G401 (cell line): ENCODE measurements around the gene STMND1. TPM values are rescaled to one million over a fixed set of nuclear protein-coding genes. Genes with fewer than 3 reads are reported as not detected.

ENCODE experiments used
- DNase-seq: peaks from one replicate; pipeline ENCODE4 v3.0.0-alpha.2; 2015; ENCODE audit warnings: low spot score
- in situ Hi-C: cut with HindIII; loops from 2 replicates; pipeline ENCODE4 v1.10.0; 2016; ENCODE audit warnings: low sequenced_read_pairs, mixed read lengths
- total RNA-seq: library from RNA; depleted of rRNA; stranded (reverse); fragments of >200 nt; shearing (Covaris generic); gene quantifications from 2 replicates; pipeline ENCODE4 v1.2.3, GENCODE V29; 2014

The STMND1 gene
- total RNA-seq, 1 experiment from 2014 or later: not detected

GRCh38 chr6:17096096-17096495, 5.8 kb upstream of the STMND1 start:
- in situ Hi-C loops: no loop called here
- DNase-seq: no peak

DNA sequence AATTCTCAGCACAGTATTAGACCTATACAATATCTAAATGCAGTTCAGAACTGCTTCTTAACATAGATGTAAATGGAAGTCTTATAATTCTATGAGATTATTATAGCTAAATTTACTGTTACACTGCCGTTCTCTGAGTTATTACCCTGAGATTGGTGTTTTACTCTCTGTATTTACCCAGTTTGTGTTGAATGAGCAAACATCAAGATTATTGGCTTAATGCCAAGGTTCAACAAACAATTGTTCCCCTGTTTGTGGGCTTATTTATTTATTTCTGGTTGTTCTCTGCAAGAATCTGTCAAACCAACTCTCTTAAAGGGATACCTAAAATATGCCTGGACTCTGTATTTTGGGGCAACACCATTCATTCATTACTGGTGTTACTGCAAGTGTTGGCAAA, 5.2 kb upstream of the STMND1 start:
- in situ Hi-C loops: no loop called here

GRCh38 chr6:17097982-17098381, 3.9 kb upstream of the STMND1 start:
- DNase-seq: no peak
- in situ Hi-C loops: no loop called here

More for the DNA sequence above, 5.2 kb upstream of the STMND1 start:
- peak; percentile 2 for DNase-seq

- in situ Hi-C loops: no loop called here
- DNase-seq: no peak
These were observed 3.3 kb upstream of the STMND1 start for GRCh38 chr6:17098538-17098937.

DNA sequence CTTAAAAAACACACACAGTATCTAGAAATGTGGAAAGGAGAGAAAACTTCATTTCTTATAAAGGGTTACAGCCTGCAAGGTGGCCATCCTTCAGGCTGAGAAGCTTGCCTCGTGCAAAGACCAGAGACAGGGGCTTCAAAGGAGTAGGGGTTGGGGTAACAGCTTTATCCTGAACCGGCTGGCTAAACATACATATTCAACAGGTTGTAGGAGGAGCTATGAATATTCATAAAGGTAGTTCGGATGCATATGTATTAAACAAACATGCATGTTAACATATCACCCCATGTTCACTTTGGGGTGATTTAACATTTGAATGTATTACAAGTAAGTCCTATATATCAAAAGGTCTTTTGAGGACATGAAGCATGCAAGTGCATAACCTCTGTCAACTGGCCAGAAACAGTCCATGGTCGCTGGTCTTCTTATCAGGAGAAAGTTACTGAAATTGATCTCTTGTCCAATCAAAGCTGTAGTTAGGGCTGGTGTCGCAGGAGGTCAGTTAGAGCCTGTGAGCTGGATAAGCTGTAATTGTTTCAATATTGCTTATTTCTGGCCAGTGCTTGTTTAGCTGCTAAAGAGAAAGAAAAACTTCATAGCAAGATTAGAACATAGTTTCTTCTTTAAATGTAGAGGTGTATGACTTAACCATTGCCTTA, 2.3 kb upstream of the STMND1 start:
- in situ Hi-C loops: no loop called here
- DNase-seq: no peak

GRCh38 chr6:17100806-17101205, 1.0 kb upstream of the STMND1 start:
- no peak for DNase-seq
- in situ Hi-C loops: no loop called here

- in situ Hi-C loops: no loop called here
- no peak for DNase-seq
These were observed 514 bp downstream of the STMND1 start for GRCh38 chr6:17102258-17102870.

DNA sequence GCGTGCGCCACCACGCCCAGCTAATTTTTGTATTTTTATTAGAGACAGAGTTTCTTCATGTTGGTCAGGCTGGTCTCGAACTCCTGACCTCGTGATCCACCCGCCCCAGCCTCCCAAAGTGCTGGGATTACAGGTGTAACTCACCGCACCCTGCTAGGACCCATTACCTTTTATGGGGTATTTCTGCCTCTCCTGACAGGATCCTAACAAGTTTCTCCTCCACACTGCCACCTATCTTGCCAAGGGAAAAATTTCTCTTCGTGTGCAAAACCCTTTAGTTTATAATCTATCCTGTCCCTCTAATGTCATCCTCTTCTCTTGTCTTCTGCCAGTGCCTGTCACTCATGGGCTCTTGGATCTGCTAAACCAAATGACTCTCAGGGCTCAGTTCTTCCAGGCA, 1.9 kb downstream of the STMND1 start:
- no peak for DNase-seq
- in situ Hi-C loops: no loop called here

GRCh38 chr6:17107863-17108262, 6.0 kb downstream of the STMND1 start:
- in situ Hi-C loops: no loop called here

GRCh38 chr6:17115251-17116116, 13.6 kb downstream of the STMND1 start:
- no peak for DNase-seq
- in situ Hi-C loops: no loop called here

More at GRCh38 chr6:17107863-17108262, 6.0 kb downstream of the STMND1 start:
- no peak for DNase-seq

DNA sequence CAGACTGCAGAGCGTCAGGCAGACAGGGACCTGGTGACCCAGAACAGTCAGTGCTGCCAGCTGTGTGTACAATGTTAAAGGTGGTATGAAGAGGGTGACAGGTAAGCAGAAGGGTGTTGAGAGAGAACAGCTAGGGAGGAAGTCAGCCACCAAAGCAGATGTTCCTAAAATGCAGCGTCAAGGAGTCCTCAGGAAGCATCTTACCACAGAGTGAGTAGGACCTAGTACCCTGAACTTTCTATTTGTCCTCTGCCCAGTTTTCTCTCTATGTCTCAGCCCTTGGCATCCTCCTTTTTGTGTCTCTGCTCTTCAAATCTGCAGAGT, 14.2 kb downstream of the STMND1 start:
- no peak for DNase-seq
- in situ Hi-C loops: no loop called here

- no peak for DNase-seq
- in situ Hi-C loops: no loop called here
These were observed 18.2 kb downstream of the STMND1 start for GRCh38 chr6:17120019-17120418.

GRCh38 chr6:17125407-17125806, 23.6 kb downstream of the STMND1 start:
- DNase-seq: no peak
- in situ Hi-C loops: no loop called here

DNA sequence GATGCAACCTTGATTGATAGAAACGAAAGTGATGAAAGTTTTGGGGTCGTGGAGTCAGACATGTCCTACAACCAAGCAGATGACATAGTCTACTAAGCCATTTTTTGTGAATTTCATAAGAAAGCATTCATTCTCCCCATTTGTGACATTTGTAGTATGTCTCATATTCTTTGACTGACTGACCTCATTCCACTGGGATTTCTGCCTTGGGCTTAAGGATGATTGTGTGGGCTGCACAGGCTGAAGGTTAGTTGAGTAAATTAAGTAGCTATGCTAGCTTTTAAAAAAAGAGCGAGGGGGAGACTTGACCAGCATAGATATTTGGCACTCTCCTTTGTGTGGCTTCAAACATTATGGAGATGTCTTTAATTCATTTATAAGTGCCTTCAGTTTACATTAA, 28.9 kb downstream of the STMND1 start:
- in situ Hi-C loops: no loop called here
- DNase-seq: no peak

DNA sequence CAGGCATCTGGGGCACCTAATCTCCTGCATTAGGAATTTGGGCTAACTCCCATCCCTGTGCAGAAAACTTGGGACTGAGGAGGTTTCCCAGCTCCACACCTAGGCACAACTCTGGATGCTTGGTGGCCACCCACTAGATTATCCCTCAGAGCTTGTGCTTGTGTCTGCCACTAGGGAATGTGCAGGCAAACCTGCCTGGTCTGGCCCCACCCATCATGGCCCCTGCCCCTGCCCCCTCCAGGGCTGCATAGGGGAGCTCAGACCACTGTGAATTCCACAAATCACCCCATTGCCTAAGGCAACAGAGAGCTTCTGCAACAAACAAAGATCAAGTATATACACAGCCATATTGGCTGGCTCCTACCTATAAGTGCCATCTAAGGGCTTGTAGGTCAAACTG, 31.1 kb downstream of the STMND1 start:
- in situ Hi-C loops: no loop called here
- DNase-seq: no peak

GRCh38 chr6:17138033-17138432, 36.2 kb downstream of the STMND1 start:
- DNase-seq: no peak
- in situ Hi-C loops: no loop called here

- in situ Hi-C loops: no loop called here
- DNase-seq: no peak
These were observed 42.2 kb downstream of the STMND1 start for GRCh38 chr6:17144016-17144415.

- in situ Hi-C loops: no loop called here
These were observed 47.7 kb downstream of the STMND1 start for GRCh38 chr6:17149571-17149970.

GRCh38 chr6:17150096-17150495, 48.2 kb downstream of the STMND1 start:
- DNase-seq: no peak
- in situ Hi-C loops: loop anchor here (25.0 kb wide), 1 partner anchor 637 kb away; no protein-coding TSS in a partner anchor

More at GRCh38 chr6:17149571-17149970, 47.7 kb downstream of the STMND1 start:
- DNase-seq: no peak

DNA sequence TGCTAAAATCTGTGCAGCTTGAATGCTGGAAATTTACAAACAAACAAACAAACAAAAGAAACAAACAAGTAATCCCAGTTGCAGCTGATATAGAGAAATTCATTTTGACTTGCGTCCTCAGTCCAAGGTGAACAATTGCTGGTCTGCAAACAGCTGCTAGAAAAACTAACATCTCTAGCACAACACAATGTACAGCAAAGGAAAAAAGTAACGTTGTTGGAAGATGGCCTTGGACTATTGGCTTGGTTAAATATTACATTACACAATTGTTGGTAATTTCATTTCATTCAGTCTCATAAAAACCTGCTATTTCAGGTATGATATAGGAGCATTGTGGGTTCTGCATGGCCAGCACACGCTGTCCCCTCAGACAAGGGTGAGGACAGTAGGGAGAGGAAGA, 50.0 kb downstream of the STMND1 start:
- in situ Hi-C loops: loop anchor here (25.0 kb wide), 1 partner anchor 635 kb away; no protein-coding TSS in a partner anchor

More for the DNA sequence above, 50.0 kb downstream of the STMND1 start:
- DNase-seq: no peak
